GM19397 (cell line): ENCODE results near the gene PPP1R27.
"Not testable (repeated sequence)": the region's sequence is repeated elsewhere in the genome, so short reads cannot be mapped to it uniquely, and the experiment has no call there.

Experiments
- ATAC-seq: cut with Tn5 transposase; IDR thresholded peaks from one replicate; pipeline ENCODE4 v1.9.1; 2021; ENCODE audit warnings: mild to moderate bottlenecking, moderate library complexity; ENCODE audit not compliant: unreplicated experiment

The PPP1R27 gene

DNA sequence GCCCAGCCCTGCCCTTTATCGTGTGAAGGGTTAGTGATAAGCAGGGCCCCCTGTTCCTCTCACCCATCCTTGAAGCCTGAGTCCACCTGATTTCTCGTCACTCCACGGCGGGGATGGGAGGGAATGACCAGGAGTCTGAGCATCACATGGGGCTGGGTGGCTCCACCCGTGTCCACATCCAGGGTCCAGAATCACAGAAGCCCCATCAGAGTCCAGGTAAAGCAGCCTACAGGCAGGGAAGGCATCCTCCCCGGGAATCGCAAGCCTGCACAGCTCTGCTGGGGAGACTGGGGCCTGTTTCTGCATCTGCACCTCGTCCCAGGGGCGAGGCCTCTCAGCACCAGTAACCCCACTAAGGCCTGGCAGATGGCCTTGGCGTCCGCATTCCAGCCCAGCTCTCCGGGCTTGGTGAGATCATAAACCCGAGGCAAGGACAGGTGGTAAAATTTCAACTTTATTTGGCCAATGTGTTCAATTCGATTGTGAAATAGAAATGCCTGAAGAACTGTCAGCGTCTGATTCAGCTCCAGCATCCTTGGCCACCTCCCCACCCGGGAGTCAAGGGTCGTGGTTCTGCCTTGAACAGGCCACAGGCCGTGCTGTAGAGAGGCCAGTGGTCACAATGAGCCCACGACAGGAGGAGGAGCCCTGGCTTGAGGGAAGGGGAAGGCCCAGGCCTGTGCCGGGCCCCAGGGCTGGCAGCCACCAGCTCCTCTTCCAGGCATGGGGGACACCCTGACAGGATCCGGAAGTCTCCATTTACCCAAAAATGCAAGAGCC, 8.1 kb upstream of the PPP1R27 start:
- ATAC-seq = no peak

DNA sequence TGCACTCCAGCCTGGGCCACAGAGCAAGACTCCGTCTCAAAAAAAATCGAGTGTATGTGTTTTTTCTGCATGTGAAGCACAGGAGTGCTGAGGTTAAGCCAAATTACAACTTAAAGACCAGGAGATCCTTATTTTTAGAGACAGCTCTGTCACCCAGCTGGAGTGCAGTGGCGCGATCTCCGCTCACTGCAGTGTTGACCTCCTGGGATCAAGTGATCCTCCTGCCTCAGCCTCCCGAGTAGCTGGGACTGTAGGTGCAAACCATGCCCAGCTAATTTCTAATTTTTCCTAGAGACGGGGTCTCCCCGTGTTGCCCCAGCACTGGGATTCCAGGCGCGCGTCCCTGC, 7.5 kb upstream of the PPP1R27 start:
- no peak for ATAC-seq

DNA sequence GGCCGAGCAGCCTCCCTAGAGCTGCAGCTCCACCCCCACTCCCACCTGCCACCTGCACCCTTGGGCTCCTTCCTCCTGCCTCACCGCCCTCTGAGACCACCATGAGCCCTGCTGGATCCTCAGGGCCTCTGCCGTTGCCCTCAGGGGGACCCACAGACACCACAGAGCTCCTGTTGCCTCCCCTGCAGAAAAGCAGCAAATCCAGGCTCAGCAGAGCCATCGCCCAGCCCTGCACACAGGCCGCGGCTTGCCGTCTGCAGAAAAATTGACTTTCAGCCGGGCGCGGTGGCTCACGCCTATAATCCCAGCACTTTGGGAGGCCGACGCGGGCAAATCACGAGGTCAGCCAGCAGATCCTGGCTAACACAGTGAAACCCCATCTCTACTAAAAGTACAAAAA, 7.0 kb upstream of the PPP1R27 start:
- no peak for ATAC-seq

DNA sequence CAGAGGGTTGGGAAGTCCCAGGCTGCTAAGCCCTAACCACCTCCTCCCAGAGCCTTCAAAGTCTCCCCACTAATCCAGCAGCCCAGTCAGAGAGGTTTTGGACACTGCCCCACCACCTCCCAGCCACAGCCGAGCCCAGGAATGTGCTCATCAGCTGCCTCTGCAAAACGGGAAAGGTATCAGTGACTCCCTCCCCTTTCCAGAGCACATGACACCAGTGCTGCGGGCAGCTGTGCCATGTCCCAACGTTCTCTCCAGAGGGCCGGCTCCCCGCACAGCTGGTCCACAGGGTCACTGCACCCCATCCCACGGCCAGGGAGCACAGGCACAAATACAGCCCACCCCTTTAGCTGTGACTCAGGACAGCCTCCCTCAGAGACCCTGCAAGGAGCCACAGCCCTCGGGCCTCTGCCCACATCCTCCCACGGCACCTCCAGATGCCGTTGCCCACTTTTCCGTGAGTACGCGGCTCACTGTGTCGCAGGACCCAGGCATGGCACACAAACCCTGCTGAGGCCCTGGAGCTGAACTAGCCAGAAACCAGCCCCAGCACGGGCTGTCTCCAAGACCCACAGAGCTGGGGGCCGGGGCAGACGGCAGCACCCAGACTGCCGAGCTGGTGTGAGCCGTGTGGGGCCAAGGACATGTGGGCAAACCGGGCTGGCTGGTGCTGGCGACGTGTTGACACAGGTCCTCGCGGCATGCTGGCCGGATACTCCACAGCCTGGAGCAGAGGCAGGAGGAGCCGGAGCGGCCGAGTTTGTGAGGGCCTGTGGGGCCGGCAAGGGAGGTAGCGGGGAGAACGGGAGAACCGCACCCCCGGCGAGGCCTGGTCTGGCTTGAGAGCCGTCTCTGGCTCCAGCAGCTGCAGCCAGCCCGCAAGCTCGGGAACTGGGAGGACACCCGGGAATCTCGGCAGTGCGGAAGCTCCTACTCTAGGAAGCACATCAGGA, 6.3 kb upstream of the PPP1R27 start:
- ATAC-seq = no peak

- ATAC-seq = not testable (repeated sequence)
These were observed 5.2 kb upstream of the PPP1R27 start for GRCh38 chr17:81840059-81840458.

DNA sequence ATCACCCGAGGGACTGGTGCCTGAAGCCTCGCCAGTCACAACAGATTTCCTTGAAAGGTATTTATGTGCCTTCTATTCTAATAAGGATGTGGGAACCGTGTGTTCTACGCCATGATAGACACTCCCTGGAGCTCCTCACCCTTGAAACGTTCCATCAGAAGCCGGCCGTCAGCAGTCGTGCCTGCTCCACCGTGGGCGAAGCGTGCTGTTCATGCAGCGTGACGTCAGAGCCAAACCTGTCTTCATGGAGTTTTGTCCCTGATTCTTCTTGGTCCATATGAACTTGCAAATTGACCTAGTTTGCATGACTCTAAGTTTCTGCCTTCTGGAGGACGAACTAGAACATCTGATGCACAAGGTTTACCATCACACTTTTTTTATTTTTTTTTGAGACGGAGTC, 4.5 kb upstream of the PPP1R27 start:
- ATAC-seq = no peak

DNA sequence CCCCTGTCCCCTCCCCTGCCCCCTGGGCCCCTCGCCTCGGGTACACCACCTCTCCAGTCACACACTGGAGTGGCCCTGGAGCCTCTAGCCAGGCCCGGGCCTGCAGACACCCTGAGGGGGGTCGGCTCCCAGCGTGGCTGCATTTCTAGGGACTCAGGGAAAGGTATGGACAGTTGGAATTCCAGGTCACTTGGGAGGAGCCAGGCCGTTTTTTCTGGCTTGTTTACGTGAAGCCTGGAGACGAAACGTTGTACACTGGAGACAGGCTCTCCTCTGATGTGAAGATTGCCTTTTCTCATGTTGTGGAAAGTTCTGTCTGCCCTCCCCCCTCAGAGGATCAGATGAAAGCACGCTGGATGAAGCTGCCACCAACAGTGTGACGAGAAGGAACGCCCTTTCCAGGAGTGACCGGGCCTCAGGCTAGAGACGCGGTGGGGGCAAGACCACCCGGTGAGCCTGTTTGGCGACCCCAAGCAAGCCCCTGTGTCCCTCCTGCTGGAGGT, 4.0 kb upstream of the PPP1R27 start:
- no peak for ATAC-seq

GRCh38 chr17:81837641-81838040, 2.8 kb upstream of the PPP1R27 start:
- ATAC-seq = no peak

DNA sequence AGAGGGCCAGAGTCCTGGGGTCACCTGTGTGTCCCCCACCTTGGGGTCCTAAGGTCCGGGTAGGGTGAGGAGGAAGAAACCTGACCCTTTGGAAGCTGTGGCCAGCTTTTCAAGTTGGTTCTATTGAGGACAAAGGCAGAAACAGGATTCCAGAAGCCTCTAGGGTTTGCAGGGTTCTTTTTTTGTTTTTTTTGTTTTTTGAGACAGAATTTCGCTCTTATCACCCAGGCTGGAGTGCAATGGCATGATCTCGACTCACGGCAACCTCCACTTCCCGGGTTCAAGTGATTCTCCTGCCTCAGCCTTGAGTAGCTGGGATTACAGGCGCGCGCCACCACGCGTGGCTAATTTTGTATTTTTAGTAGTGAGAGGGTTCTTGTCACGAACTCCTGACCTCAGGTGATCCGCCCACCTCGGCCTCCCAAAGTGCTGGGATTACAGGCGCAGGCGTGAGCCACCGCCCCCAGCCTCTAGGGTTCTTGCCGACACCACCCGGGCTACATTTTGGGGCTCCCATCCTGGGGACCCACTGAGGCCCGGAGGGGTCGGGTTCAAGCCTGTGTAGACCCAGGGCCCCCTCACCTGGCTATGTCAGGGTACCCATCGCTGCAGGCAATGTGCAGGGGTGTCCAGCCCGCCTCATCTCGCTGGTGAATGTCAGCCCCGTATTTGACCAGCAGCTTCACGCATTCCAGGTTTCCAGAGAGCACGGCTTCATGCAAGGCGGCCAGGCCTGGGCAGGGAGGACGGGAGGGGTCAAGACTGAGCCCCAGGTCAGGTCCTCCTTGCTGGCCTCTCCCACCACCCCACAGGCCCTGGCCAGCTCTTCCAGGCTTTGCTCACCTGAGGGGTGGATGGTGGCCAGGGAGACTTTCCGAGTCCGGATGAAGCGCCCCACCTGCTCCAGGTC, 674 bp downstream of the PPP1R27 start:
- ATAC-seq = no peak

DNA sequence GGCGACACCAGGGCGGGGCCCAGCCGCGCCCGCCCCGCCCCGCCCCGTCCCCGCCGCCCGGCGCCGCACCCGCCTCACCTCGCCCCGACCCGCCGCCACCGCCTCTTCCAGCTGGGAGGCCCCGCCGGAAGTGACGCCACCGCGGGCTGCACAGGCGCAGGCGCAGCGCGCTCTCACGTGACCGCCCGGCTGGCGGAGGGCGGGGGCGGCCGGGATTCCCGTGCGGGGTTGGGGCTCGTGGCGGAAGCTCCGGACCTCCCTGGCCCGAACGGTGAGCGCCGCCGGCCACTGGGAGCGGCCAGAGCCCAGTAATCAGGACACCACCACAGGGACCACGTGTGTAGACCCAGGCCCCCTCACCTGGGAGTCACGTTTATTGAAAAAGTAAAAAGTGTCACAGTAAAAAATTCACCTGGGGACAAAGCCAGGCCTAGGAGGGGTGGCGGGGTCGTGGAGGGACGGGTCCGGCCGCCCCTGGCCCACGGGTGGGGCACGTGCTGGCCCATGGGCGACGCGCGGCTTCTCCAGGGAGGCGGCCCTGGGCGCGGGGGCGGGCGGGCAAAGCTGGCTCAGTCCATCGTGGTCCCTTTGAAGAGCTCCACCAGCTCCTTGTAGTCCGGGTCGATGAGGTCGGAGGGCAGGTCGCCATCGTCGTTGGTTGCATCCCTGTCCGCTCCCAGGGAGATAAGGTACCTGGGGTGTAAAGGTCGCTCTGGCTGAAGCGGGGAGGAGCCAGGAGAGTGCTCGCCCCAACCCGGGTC, 1.5 kb downstream of the PPP1R27 start, which contains the start of gene MCRIP1:
Gene MCRIP1 (minus strand): TSS at position 132 of the 761 bp plus-strand sequence. CDS start 8,785 bp downstream, outside the sequence.
- ATAC-seq = peak; percentile 86

- ATAC-seq = peak; percentile 5
These were observed 2.2 kb downstream of the PPP1R27 start for GRCh38 chr17:81832608-81833159.

- ATAC-seq = no peak
These were observed 2.8 kb downstream of the PPP1R27 start for GRCh38 chr17:81831957-81832607.

GRCh38 chr17:81831563-81831956, 3.3 kb downstream of the PPP1R27 start:
- ATAC-seq = no peak

- no peak for ATAC-seq
These were observed 5.0 kb downstream of the PPP1R27 start for GRCh38 chr17:81829858-81830257.

GRCh38 chr17:81828656-81829055, 6.2 kb downstream of the PPP1R27 start:
- ATAC-seq = no peak

- no peak for ATAC-seq
These were observed 8.9 kb downstream of the PPP1R27 start for GRCh38 chr17:81825841-81826466.

- no peak for ATAC-seq
These were observed 10.3 kb downstream of the PPP1R27 start for GRCh38 chr17:81824595-81824994.

GRCh38 chr17:81823820-81824550, 10.9 kb downstream of the PPP1R27 start:
- ATAC-seq = no peak
